Breast epithelium (tissue), 4 donors: ENCODE data around the gene HPCAL4. TPM values are rescaled to one million over a fixed set of nuclear protein-coding genes. Genes with fewer than 3 reads are reported as not detected.

Experiments used
- DNase-seq, 2 donors: peaks; one replicate each; pipeline ENCODE4 v3.0.0-alpha.2; 2019; ENCODE audit warnings: low spot score in 2 of 2
- H3K27ac ChIP-seq, 2 donors: fragments of 200-600 bp; sonication (generic) in 1 of 2; one replicate each; pipeline ENCODE4 v1.5.1; 2016 to 2019; ENCODE audit warnings: mild to moderate bottlenecking in 1 of 2
- H3K27me3 ChIP-seq, 2 donors: fragments of 200-600 bp; sonication (generic) in 1 of 2; one replicate each; pipeline versions ENCODE4 v1.5.1 to v1.6.0; 2017 to 2019; ENCODE audit warnings: control low read depth in 1 of 2, mild to moderate bottlenecking in 1 of 2
- H3K36me3 ChIP-seq: fragments of 200-600 bp; one replicate; pipeline ENCODE4 v1.5.1; 2019
- H3K4me1 ChIP-seq, 2 donors: fragments of 200-600 bp; sonication (generic); one replicate each; pipeline ENCODE4 v1.5.1; 2016 to 2019; ENCODE audit warnings: control low read depth in 1 of 2
- H3K4me3 ChIP-seq, 3 donors: fragments of 200-600 bp; sonication (generic); 1 replicate in 2 of 3; 2 replicates in 1 of 3; pipeline ENCODE4 v1.5.1; 2016 to 2019; ENCODE audit warnings: mild to moderate bottlenecking in 3 of 3, moderate library complexity in 2 of 3
- H3K9me3 ChIP-seq, 2 donors: fragments of 200-600 bp; sonication (generic) in 1 of 2; one replicate each; pipeline ENCODE4 v1.5.1; 2016 to 2019; ENCODE audit warnings: control low read depth in 1 of 2
- CTCF ChIP-seq, 3 donors: fragments of 450-650 bp; IDR thresholded peaks; one replicate each; pipeline ENCODE4 v1.5.1; 2016 to 2017; ENCODE audit warnings: antibody characterized with exemption in 3 of 3, mild to moderate bottlenecking in 3 of 3, moderate library complexity in 3 of 3
- POLR2A ChIP-seq: fragments of 450-650 bp; IDR thresholded peaks from one replicate; pipeline ENCODE4 v1.6.1; 2016; ENCODE audit warnings: antibody characterized with exemption, mild to moderate bottlenecking, moderate library complexity
- POLR2AphosphoS5 ChIP-seq, 3 donors: sonication (generic); formaldehyde crosslinking; IDR thresholded peaks; one replicate each; pipeline ENCODE4 v1.6.1; 2017; ENCODE audit warnings: antibody characterized with exemption in 3 of 3
- intact Hi-C: fragments of 100-400 bp; cut with DNase I; formaldehyde crosslinking; loops from one replicate; pipeline ENCODE4 v1.15.1; 2023; ENCODE audit warnings: low total_unique reads
- total RNA-seq, 3 donors: library from RNA; depleted of rRNA; stranded (reverse); fragments of >200 nt; gene quantifications; one replicate each; pipeline ENCODE4 v1.1.0, GENCODE V29; 2016

HPCAL4 gene
- total RNA-seq, 3 donors from 2014 or later, result not detected

GRCh38 chr1:39672551-39672947 lies 18.7 kb downstream of the HPCAL4 start:
- Histone ChIP-seq H3K36me3 (no peaks in the 10 kb centered on the region), H3K4me1 (peaks cover 4% of the 10 kb centered on the region in 2 donors), H3K4me3 (peak overlapping the region; percentile 38 to 64 (median 52)), H3K27ac (no peak overlapping the region), H3K27me3 (no peaks in the 10 kb centered on the region), H3K9me3 (no peaks in the 10 kb centered on the region)
- no peak for TF ChIP-seq POLR2A
- TF ChIP-seq POLR2AphosphoS5 (IDR thresholded peaks at IDR 0.05), result no peak
- no peak for TF ChIP-seq CTCF (IDR thresholded peaks at IDR 0.05)
- intact Hi-C loops, result no loop called here
- no peak for DNase-seq

DNA sequence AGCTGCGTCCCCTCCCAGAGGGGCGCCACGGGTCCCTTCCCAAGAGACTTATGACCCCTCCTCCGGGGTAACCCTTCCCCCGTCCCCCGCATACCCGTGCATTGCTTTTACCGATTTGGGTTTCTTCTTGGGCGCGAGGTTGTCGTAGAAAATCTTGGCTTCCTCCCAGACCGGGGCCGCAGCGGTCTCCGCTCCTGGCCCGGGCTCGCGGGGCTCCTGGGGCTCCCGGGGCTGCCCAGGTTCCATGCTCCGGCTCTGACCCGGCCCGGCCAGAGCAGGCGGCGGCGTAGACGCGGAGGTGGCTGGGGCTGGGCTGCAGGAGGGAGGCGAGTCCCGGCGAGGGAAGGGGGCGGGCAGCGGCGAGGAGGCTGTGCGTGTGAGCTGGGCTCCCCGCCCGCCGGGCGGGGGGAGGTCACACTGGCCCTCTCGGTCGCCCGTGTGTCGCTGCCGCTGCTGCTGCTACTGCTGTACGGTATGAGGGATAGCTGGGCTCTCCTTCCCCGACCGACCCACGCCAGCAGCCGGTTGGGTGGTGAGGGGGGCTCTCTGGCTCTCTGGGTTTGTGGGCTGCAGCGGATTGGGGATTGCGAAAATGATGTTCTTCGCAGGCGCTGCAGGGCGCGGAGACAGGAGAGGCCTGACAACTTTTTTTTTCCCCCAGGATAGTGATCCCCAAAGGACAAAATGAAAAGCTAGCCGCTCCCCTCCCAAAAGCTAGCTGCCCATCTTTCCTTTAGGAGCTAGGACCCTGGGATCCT lies 19.3 kb downstream of the HPCAL4 start, which contains the start of gene NT5C1A:
TSS of gene NT5C1A (minus strand) at position 315 of the 758 bp plus-strand sequence. CDS start at position 246, 69 bp downstream.
- Histone ChIP-seq H3K36me3 (no peaks in the 10 kb centered on the region), H3K9me3 (no peaks in the 10 kb centered on the region), H3K27me3 (no peaks in the 10 kb centered on the region), H3K4me3 (peak within 1 kb of the TSS; percentile 38 to 64 (median 52)), H3K4me1 (peaks cover 4% of the 10 kb centered on the region in 2 donors), H3K27ac (no peak within 1 kb of the TSS)
- TF ChIP-seq POLR2A, result no peak
- no peak for TF ChIP-seq POLR2AphosphoS5 (IDR thresholded peaks at IDR 0.05)
- TF ChIP-seq CTCF (IDR thresholded peaks at IDR 0.05), result no peak
- no peak for DNase-seq
- intact Hi-C loops, result no loop called here

DNA sequence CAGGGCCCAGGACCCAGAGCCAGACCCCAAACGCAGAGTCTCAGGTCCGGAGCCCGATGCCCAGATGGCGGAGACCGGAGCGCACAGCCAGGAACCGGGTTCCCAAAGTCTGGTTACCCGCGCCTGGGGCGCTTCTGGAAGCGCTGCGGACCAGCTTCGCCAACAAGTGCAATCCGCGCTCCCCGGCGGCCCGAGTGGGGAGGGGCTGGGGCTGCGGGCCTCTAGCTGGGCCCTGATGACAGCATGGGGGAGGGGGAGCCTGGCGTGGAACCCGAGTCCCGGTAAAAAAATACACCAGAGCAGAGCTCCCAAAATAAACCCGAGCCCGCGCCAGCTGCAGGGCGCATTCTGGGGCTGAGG lies 19.8 kb downstream of the HPCAL4 start:
- H3K9me3 ChIP-seq, result no peaks in the 10 kb centered on the region
- intact Hi-C loops, result no loop called here
- peak overlapping the region; percentile 38 to 64 (median 52) for H3K4me3 ChIP-seq
- no peak for DNase-seq
- H3K27me3 ChIP-seq, result no peaks in the 10 kb centered on the region
- TF ChIP-seq POLR2AphosphoS5 (IDR thresholded peaks at IDR 0.05), result no peak
- TF ChIP-seq CTCF (IDR thresholded peaks at IDR 0.05), result no peak
- no peak for TF ChIP-seq POLR2A
- no peaks in the 10 kb centered on the region for H3K36me3 ChIP-seq
- H3K4me1 ChIP-seq, result peaks cover 4% of the 10 kb centered on the region in 2 donors
- no peak overlapping the region for H3K27ac ChIP-seq

DNA sequence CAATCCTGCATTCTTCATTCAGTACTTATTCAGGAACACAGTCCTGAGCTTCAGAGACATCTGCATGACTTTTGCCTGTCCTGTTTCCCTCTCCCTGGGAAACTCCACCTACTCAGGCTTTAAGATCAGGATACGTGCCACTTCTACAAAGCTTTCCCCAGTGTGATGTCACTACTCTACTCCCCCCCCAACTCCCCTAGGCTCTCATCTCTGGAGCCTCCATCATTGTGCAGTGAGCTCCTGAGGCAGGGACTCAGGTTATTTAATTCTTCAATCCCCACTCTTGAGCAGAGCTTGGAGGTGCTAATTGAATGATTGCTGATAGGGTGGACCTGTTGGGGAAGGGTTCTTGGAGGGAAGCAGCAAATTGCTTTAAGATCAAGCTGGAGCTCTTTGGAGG lies 20.5 kb downstream of the HPCAL4 start:
- H3K27me3 ChIP-seq, result no peaks in the 10 kb centered on the region
- DNase-seq, result no peak
- H3K4me1 ChIP-seq, result peaks cover 4% of the 10 kb centered on the region in 2 donors
- no peaks in the 10 kb centered on the region for H3K36me3 ChIP-seq
- H3K27ac ChIP-seq, result no peak overlapping the region
- TF ChIP-seq POLR2AphosphoS5 (IDR thresholded peaks at IDR 0.05) (no peak), POLR2A (no peak), CTCF (IDR thresholded peaks at IDR 0.05) (no peak)
- intact Hi-C loops, result no loop called here
- no peak overlapping the region for H3K4me3 ChIP-seq
- H3K9me3 ChIP-seq, result no peaks in the 10 kb centered on the region

DNA sequence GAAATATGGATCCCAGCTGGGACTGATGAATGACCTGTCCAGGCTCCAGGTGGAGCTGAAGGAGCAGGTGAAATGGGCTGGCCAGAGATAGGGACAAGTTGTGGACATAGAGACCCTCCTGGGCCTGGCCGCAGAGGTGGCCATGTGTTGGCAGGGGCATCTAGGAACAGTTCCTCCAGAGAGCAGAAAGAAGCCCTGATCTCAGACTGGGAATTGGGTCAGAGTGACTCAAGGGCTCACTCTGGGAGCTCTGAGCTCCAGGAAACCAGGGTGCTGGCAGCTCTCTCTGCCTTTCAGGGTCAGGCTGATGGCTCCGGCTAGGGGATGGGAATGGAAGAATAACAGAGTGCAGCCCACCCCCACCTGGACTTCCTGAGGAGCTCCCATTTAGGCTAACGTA lies 22.3 kb downstream of the HPCAL4 start:
- Histone ChIP-seq H3K4me1 (peaks cover 4% of the 10 kb centered on the region in 2 donors), H3K27me3 (no peaks in the 10 kb centered on the region), H3K36me3 (no peaks in the 10 kb centered on the region), H3K9me3 (no peaks in the 10 kb centered on the region), H3K4me3 (no peak overlapping the region), H3K27ac (no peak overlapping the region)
- DNase-seq, result no peak
- TF ChIP-seq POLR2A (no peak), CTCF (IDR thresholded peaks at IDR 0.05) (no peak), POLR2AphosphoS5 (IDR thresholded peaks at IDR 0.05) (no peak)
- intact Hi-C loops, result no loop called here
